IMR-90 (cell line): ENCODE data around the gene PRSS53. TPM values are rescaled to one million over a fixed set of nuclear protein-coding genes. Genes with fewer than 3 reads are reported as not detected.

Experiments
- ATAC-seq: fragments of 200-7000 bp; cut with Tn5 transposase; 2 replicates; pipeline ENCODE4 v1.9.1; 2020; ENCODE audit warnings: low read depth, mild to moderate bottlenecking, moderate library complexity
- BruUV-seq: library from RNA; stranded (reverse); fragments of 400-500 nt; replicated peaks from 2 replicates; lab custom pipeline; 2021; lab: Mats Ljungman, UMichigan
- CTCF ChIA-PET: fragments of 300-600 bp; formaldehyde crosslinking; extraction: SDS; loops from one replicate; lab custom pipeline; 2021; ENCODE audit warnings: antibody characterized with exemption; lab: Yijun Ruan, JAX
- POLR2A ChIA-PET: fragments of 300-600 bp; sonication (Branson Sonifier 250); formaldehyde crosslinking; loops from one replicate; lab custom pipeline; 2022; ENCODE audit warnings: antibody characterized with exemption; ENCODE audit not compliant: unreplicated experiment; lab: Charles Lee
- DNase-seq: peaks from one replicate; pipeline ENCODE4 v3.0.0; 2013
- H2AFZ ChIP-seq: replicated peaks from 2 replicates; pipeline ENCODE3; 2013; ENCODE audit warnings: low read length, mild to moderate bottlenecking; ENCODE audit not compliant: poor library complexity
- H2AK5ac ChIP-seq: 2 replicates; pipeline ENCODE4 v1.6.1; 2013; ENCODE audit warnings: low read depth, low read length, inconsistent platforms
- H2AK9ac ChIP-seq: replicated peaks from 2 replicates; pipeline ENCODE3; 2013; ENCODE audit warnings: mild to moderate bottlenecking, low read depth, low read length, moderate library complexity; ENCODE audit not compliant: poor library complexity
- H2BK120ac ChIP-seq: 2 replicates; pipeline ENCODE4 v1.6.1; 2013; ENCODE audit warnings: low read depth, low read length, inconsistent platforms
- H2BK15ac ChIP-seq: 3 replicates; pipeline ENCODE4 v1.6.1; 2013; ENCODE audit warnings: low read depth, low read length, inconsistent platforms
- H2BK20ac ChIP-seq: 2 replicates; pipeline ENCODE4 v1.6.1; 2013; ENCODE audit warnings: low read depth, mild to moderate bottlenecking, inconsistent platforms, low read length, moderate library complexity
- H2BK5ac ChIP-seq: 2 replicates; pipeline ENCODE4 v1.6.1; 2013; ENCODE audit warnings: mild to moderate bottlenecking, low read depth, low read length, inconsistent platforms; ENCODE audit not compliant: poor library complexity, severe bottlenecking
- H3K14ac ChIP-seq: replicated peaks from 2 replicates; pipeline ENCODE4 v1.6.1; 2013; ENCODE audit warnings: low read depth, low read length, inconsistent platforms
- H3K18ac ChIP-seq: 2 replicates; pipeline ENCODE4 v1.6.1; 2013; ENCODE audit warnings: low read depth, low read length, control low read depth
- H3K23ac ChIP-seq: 2 replicates; pipeline ENCODE4 v1.6.1; 2013; ENCODE audit warnings: low read depth, low read length, inconsistent platforms
- H3K27ac ChIP-seq: 2 replicates; pipeline ENCODE4 v1.5.1; 2013; ENCODE audit warnings: mild to moderate bottlenecking, control low read depth, low read length; ENCODE audit not compliant: insufficient read depth
- H3K27me3 ChIP-seq: 2 replicates; pipeline ENCODE4 v1.6.1; 2013; ENCODE audit warnings: low read length; ENCODE audit not compliant: control insufficient read depth, insufficient read depth
- H3K36me3 ChIP-seq: 2 replicates; pipeline ENCODE4 v1.6.1; 2013; ENCODE audit warnings: low read length, mixed read lengths; ENCODE audit not compliant: control insufficient read depth, insufficient read depth
- H3K4ac ChIP-seq: 2 replicates; pipeline ENCODE4 v1.6.1; 2013; ENCODE audit warnings: low read depth, low read length, inconsistent platforms
- H3K4me1 ChIP-seq: 2 replicates; pipeline ENCODE4 v1.6.1; 2013; ENCODE audit warnings: low read length, mixed read lengths; ENCODE audit not compliant: control insufficient read depth, insufficient read depth
- H3K4me2 ChIP-seq: 2 replicates; pipeline ENCODE4 v1.6.1; 2013; ENCODE audit warnings: low read depth, mild to moderate bottlenecking, control low read depth, low read length, moderate library complexity
- H3K4me3 ChIP-seq: 2 replicates; pipeline ENCODE4 v1.5.1; 2013; ENCODE audit warnings: low read depth, mild to moderate bottlenecking, control low read depth, low read length, moderate library complexity; ENCODE audit not compliant: insufficient read depth
- H3K56ac ChIP-seq: 2 replicates; pipeline ENCODE4 v1.6.1; 2013; ENCODE audit warnings: low read length, inconsistent platforms; ENCODE audit not compliant: insufficient read depth; ENCODE audit errors: extremely low read depth
- H3K79me1 ChIP-seq, 2 experiments: 2 replicates each; pipeline ENCODE4 v1.6.1; 2013; ENCODE audit warnings: low read length in 2 of 2, inconsistent platforms in 1 of 2, low read depth in 1 of 2
- H3K9ac ChIP-seq: 2 replicates; pipeline ENCODE4 v1.6.1; 2013; ENCODE audit warnings: low read depth, low read length, control low read depth
- H3K9me1 ChIP-seq: 2 replicates; pipeline ENCODE4 v1.6.1; 2013; ENCODE audit warnings: low read length, inconsistent platforms; ENCODE audit not compliant: insufficient read depth
- H3K9me3 ChIP-seq: 2 replicates; pipeline ENCODE4 v1.6.1; 2013; ENCODE audit warnings: low read length; ENCODE audit not compliant: control insufficient read depth, insufficient read depth
- H4K20me1 ChIP-seq: 2 replicates; pipeline ENCODE4 v1.6.1; 2013; ENCODE audit warnings: low read length, inconsistent platforms; ENCODE audit not compliant: insufficient read depth
- H4K5ac ChIP-seq: 2 replicates; pipeline ENCODE4 v1.6.1; 2013; ENCODE audit warnings: mild to moderate bottlenecking, low read depth, low read length, control low read depth
- H4K8ac ChIP-seq, 2 experiments: 2 replicates each; pipeline ENCODE4 v1.6.1; 2013; ENCODE audit warnings: low read depth in 2 of 2, low read length in 2 of 2, control low read depth in 1 of 2, inconsistent platforms in 1 of 2
- H4K91ac ChIP-seq: 2 replicates; pipeline ENCODE4 v1.6.1; 2013; ENCODE audit warnings: low read depth, low read length, inconsistent platforms; ENCODE audit not compliant: insufficient read depth
- CEBPB ChIP-seq: IDR thresholded peaks from 2 replicates; pipeline ENCODE4 v1.6.1; 2012; ENCODE audit warnings: low read depth, low read length, improper control_type of control experiment
- CTCF ChIP-seq: conservative IDR thresholded peaks from 2 replicates; pipeline ENCODE4 v1.5.1; 2012; ENCODE audit warnings: mild to moderate bottlenecking, low read depth, low read length, improper control_type of control experiment
- ELK1 ChIP-seq: fragments of 150-350 bp; IDR thresholded peaks from 2 replicates; pipeline ENCODE4 v1.6.1; 2016; ENCODE audit warnings: low read depth, mild to moderate bottlenecking, low read length, moderate library complexity, borderline replicate concordance
- FOS ChIP-seq: fragments of 150-350 bp; IDR thresholded peaks from 2 replicates; pipeline ENCODE4 v1.6.1; 2016; ENCODE audit warnings: low read depth, low read length
- MAZ ChIP-seq: IDR thresholded peaks from 2 replicates; pipeline ENCODE4 v1.6.1; 2012; ENCODE audit warnings: low read depth, mild to moderate bottlenecking, low read length, improper control_type of control experiment, moderate library complexity, borderline replicate concordance
- MXI1 ChIP-seq: IDR thresholded peaks from 2 replicates; pipeline ENCODE4 v1.6.1; 2012; ENCODE audit warnings: low read depth, mild to moderate bottlenecking, low read length, moderate library complexity, borderline replicate concordance
- POLR2A ChIP-seq: IDR thresholded peaks from 2 replicates; pipeline ENCODE4 v1.6.1; 2012; ENCODE audit warnings: mild to moderate bottlenecking, low read depth, low read length
- RAD21 ChIP-seq: IDR thresholded peaks from 2 replicates; pipeline ENCODE4 v1.6.1; 2012; ENCODE audit warnings: low read length, improper control_type of control experiment
- RFX5 ChIP-seq: IDR thresholded peaks from 2 replicates; pipeline ENCODE4 v1.8.0; 2012; ENCODE audit warnings: low read depth, mild to moderate bottlenecking, low read length, moderate library complexity
- USF2 ChIP-seq: fragments of 150-350 bp; IDR thresholded peaks from 2 replicates; pipeline ENCODE4 v1.6.1; 2017; ENCODE audit warnings: mild to moderate bottlenecking, antibody characterized with exemption, low read length, low read depth
- WGBS, 2 experiments: methylation state at CpG; one replicate each; pipeline versions ENCODE4 v1.1.5 to v1.1.7; 2013; ENCODE audit warnings: missing lambda C conversion rate in 2 of 2; ENCODE audit not compliant: insufficient read length in 1 of 2; ENCODE audit errors: extremely low coverage in 2 of 2; 5-methylcytosine and 5-hydroxymethylcytosine counted together
- dilution Hi-C: fragments of 300-500 bp; cut with HindIII; formaldehyde crosslinking; loops from one replicate; pipeline ENCODE4 v1.14.3; 2018; ENCODE audit warnings: low sequenced_read_pairs; ENCODE audit not compliant: unreplicated experiment
- in situ Hi-C: fragments of 300-500 bp; cut with MboI; formaldehyde crosslinking; loops from 3 replicates; pipeline ENCODE4 v1.14.3; 2019; ENCODE audit warnings: low sequenced_read_pairs, inconsistent platforms, mixed read lengths
- intact Hi-C: fragments of 100-400 bp; cut with micrococcal nuclease; formaldehyde crosslinking; loops from 2 replicates; pipeline ENCODE4 v1.10.0; 2022
- polyA plus RNA-seq, 3 experiments: library from polyadenylated mRNA; depleted of rRNA; stranded (reverse); fragments of >200 nt; gene quantifications; 2 replicates each; pipeline ENCODE4 v1.2.3, GENCODE V29; 2012; ENCODE audit warnings: low replicate concordance in 1 of 3
- total RNA-seq: library from RNA; depleted of rRNA; stranded (reverse); fragments of >200 nt; gene quantifications from 2 replicates; pipeline ENCODE4 v1.2.3, GENCODE V29; 2012

PRSS53 gene
- total and polyA plus RNA-seq, 2 of the 4 experiments (the other 2 are of a cell fraction) = 0.72 to 5.9 TPM

GRCh38 chr16:31135535-31136286, 47.0 kb upstream of the PRSS53 start, which contains the start of gene PRSS8:
PRSS8 (minus strand) TSS chr16:31135727; CDS start chr16:31135498, 229 bp downstream.
- in situ Hi-C loops = no loop called here

More at GRCh38 chr16:31135535-31136286, 47.0 kb upstream of the PRSS53 start, which contains the start of gene PRSS8:
- Histone ChIP-seq H3K4ac (no peak within 1 kb of the TSS), H3K4me1 (peaks cover 14% of the 10 kb centered on the region), H4K91ac (no peak within 1 kb of the TSS), H4K8ac (no peak within 1 kb of the TSS), H2BK20ac (no peak within 1 kb of the TSS), H3K56ac (no peak within 1 kb of the TSS), H2BK5ac (no peak within 1 kb of the TSS), H2BK15ac (no peak within 1 kb of the TSS), H3K27ac (no peak within 1 kb of the TSS), H3K14ac (no peak within 1 kb of the TSS; the same call in 1 of the 2 replicates), H2AK5ac (peak within 1 kb of the TSS; percentile 59; the same call in 1 of the 2 replicates), H3K4me3 (no peak within 1 kb of the TSS), H2AK9ac (peak within 1 kb of the TSS; percentile 42), H3K4me2 (no peak within 1 kb of the TSS), H3K23ac (0 out of 2 replicates have a peak within 1 kb of the TSS, but pooled peaks have one; percentile 53), H3K9me3 (no peaks in the 10 kb centered on the region), H2AFZ (peak within 1 kb of the TSS; percentile 44), H3K36me3 (peaks cover 9% of the 10 kb centered on the region), H3K79me1 (peaks cover 0 to 7% of the 10 kb centered on the region in 2 experiments; a peak in 1 of 4 replicates), H4K20me1 (no peaks in the 10 kb centered on the region), H2BK120ac (0 out of 2 replicates have a peak within 1 kb of the TSS, but pooled peaks have one; percentile 23), H3K27me3 (no peaks in the 10 kb centered on the region; the same call in 1 of the 2 replicates), H3K9ac (no peak within 1 kb of the TSS), H4K5ac (no peak within 1 kb of the TSS), H3K9me1 (peaks cover 11% of the 10 kb centered on the region), H3K18ac (no peak within 1 kb of the TSS)
- POLR2A ChIA-PET = no interaction called here
- CTCF ChIA-PET = no interaction called here
- ATAC-seq (no peak), DNase-seq (no peak)
- WGBS, 2 experiments = 59% methylated on average over 13 of the region's 22 CpGs; no CpG with 5 or more reads in 1 of the 2 experiments
- BruUV-seq = no TSS peak
- TF ChIP-seq RFX5 = no peak
- no peak for TF ChIP-seq MAZ
- TF ChIP-seq CEBPB = no peak
- TF ChIP-seq MXI1 = no peak
- no peak for TF ChIP-seq FOS
- no peak for TF ChIP-seq RAD21
- TF ChIP-seq POLR2A = no peak
- TF ChIP-seq USF2 = no peak
- TF ChIP-seq CTCF = no peak
- no peak for TF ChIP-seq ELK1
- dilution Hi-C loops = no loop called here
- intact Hi-C loops = no loop called here
